Measurements from ENCODE around the gene LRP3.

The LRP3 gene

DNA sequence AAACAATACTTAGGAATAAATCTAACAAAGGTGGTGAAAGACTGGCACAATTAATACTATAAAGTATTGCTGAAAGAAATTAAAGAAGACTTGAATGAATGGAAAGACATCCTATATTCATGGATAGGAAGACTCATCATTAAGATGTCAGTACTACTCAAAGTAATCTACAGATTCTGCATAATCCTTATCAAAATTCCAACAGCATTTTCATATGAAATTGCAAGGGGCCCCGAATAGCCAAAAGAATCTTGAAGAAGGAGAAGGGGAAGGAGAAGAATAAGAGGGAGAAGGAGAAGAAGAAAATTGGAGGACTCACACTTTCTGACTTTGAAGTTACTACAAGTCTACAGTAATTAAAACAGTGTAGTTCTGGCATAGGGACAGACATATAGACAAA is 25.6 kb upstream of the LRP3 start:
- H3K4ac ChIP-seq (ENCODE audit: low read depth in 1 of 2, low read length in 2 of 2) = no peak overlapping the region
- H2BK5ac ChIP-seq (ENCODE audit: low read depth, low read length, poor library complexity, severe bottlenecking) = no peak overlapping the region
- no peak overlapping the region for H3K9ac ChIP-seq (ENCODE audit: low read length)
- no peak overlapping the region for H2BK15ac ChIP-seq (ENCODE audit: low read depth, poor library complexity, severe bottlenecking)
- no peak overlapping the region for H3K23ac ChIP-seq (ENCODE audit: low read length in 2 of 2)
- H2BK12ac ChIP-seq (ENCODE audit: low read length in 2 of 2) = no peak overlapping the region
- peaks cover 13% of the 10 kb centered on the region for H3K4me1 ChIP-seq (ENCODE audit: control insufficient read depth, insufficient read depth, low read depth, low read length)
- no peaks in the 10 kb centered on the region for H3K27me3 ChIP-seq (ENCODE audit: control insufficient read depth in 1 of 2, insufficient read depth in 1 of 2, low read length in 2 of 2)
- no peak overlapping the region for H3K18ac ChIP-seq (ENCODE audit: low read depth in 1 of 2, low read length in 2 of 2)
- H4K8ac ChIP-seq (ENCODE audit: low read length) = no peak overlapping the region
- H3K36me3 ChIP-seq (ENCODE audit: control insufficient read depth in 1 of 2, insufficient read depth in 2 of 2, low read depth in 1 of 2, low read length in 2 of 2) = no peaks in the 10 kb centered on the region
- no peak overlapping the region for H2AK5ac ChIP-seq (ENCODE audit: low read length, severe bottlenecking)
- DNase-seq = no peak
- no peak overlapping the region for H3K14ac ChIP-seq (ENCODE audit: low read length in 2 of 2)
- no peak overlapping the region for H3K4me2 ChIP-seq (ENCODE audit: low read length, poor library complexity, severe bottlenecking)
- peaks cover 1% of the 10 kb centered on the region for H3K79me1 ChIP-seq (replicated peaks; ENCODE audit: low read length, poor library complexity, severe bottlenecking)
- no peak overlapping the region for H3K27ac ChIP-seq (ENCODE audit: low read length, poor library complexity, severe bottlenecking)
- 67% methylated on average over 1 of the region's 1 CpG for WGBS
- no peaks in the 10 kb centered on the region for H3K9me3 ChIP-seq (ENCODE audit: control insufficient read depth, low read length)
- no peak overlapping the region for H3K4me3 ChIP-seq (ENCODE audit: insufficient read depth in 1 of 2, low read depth in 1 of 2, low read length in 2 of 2)
- H2BK120ac ChIP-seq (ENCODE audit: low read depth, low read length) = no peak overlapping the region
- no peak overlapping the region for H2AFZ ChIP-seq (ENCODE audit: low read depth, low read length)
- H4K91ac ChIP-seq (ENCODE audit: low read length) = no peak overlapping the region

- Histone ChIP-seq H4K8ac (ENCODE audit: low read length) (no peak overlapping the region), H3K27ac (ENCODE audit: low read length, poor library complexity, severe bottlenecking) (no peak overlapping the region), H3K4me1 (ENCODE audit: control insufficient read depth, insufficient read depth, low read depth, low read length) (peaks cover 29% of the 10 kb centered on the region), H3K9ac (ENCODE audit: low read length) (no peak overlapping the region), H4K91ac (ENCODE audit: low read length) (no peak overlapping the region), H3K23ac (ENCODE audit: low read length in 2 of 2) (no peak overlapping the region), H3K4me2 (ENCODE audit: low read length, poor library complexity, severe bottlenecking) (no peak overlapping the region), H3K9me3 (ENCODE audit: control insufficient read depth, low read length) (no peaks in the 10 kb centered on the region), H3K27me3 (ENCODE audit: control insufficient read depth in 1 of 2, insufficient read depth in 1 of 2, low read length in 2 of 2) (no peaks in the 10 kb centered on the region), H2BK5ac (ENCODE audit: low read depth, low read length, poor library complexity, severe bottlenecking) (no peak overlapping the region), H2AFZ (ENCODE audit: low read depth, low read length) (no peak overlapping the region), H3K4me3 (ENCODE audit: insufficient read depth in 1 of 2, low read depth in 1 of 2, low read length in 2 of 2) (no peak overlapping the region), H2BK15ac (ENCODE audit: low read depth, poor library complexity, severe bottlenecking) (no peak overlapping the region), H2BK12ac (ENCODE audit: low read length in 2 of 2) (no peak overlapping the region), H3K18ac (ENCODE audit: low read depth in 1 of 2, low read length in 2 of 2) (no peak overlapping the region), H3K79me1 (replicated peaks; ENCODE audit: low read length, poor library complexity, severe bottlenecking) (peaks cover 10% of the 10 kb centered on the region), H3K4ac (ENCODE audit: low read depth in 1 of 2, low read length in 2 of 2) (no peak overlapping the region), H2AK5ac (ENCODE audit: low read length, severe bottlenecking) (no peak overlapping the region), H3K36me3 (ENCODE audit: control insufficient read depth in 1 of 2, insufficient read depth in 2 of 2, low read depth in 1 of 2, low read length in 2 of 2) (no peaks in the 10 kb centered on the region), H3K14ac (ENCODE audit: low read length in 2 of 2) (no peak overlapping the region), H2BK120ac (ENCODE audit: low read depth, low read length) (no peak overlapping the region)
- no peak for DNase-seq
- WGBS = 100% methylated on average over 1 of the region's 1 CpG
Observed at GRCh38 chr19:33171222-33171795, 22.8 kb upstream of the LRP3 start.

DNA sequence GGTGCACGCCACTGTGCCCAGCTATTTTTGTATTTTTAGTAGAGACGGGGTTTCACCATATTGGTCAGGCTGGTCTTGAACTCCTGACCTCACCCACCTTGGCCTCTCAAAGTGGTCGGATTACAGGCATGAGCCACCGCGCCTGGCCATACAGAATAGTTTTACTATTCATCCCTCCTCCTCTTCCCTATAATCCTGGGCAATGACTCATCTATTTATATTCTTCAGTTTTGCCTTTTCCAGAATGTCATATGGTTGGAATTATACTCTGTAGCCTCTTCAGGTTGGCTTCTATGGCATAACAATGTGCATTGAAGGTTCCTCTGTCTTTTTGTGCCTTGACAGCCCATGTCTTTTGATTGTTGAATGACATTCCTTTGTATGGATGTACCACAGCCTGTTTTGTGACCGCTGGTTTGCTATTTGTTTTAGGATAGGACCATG is 22.2 kb upstream of the LRP3 start:
- Histone ChIP-seq H3K23ac (ENCODE audit: low read length in 2 of 2) (no peak overlapping the region), H3K27ac (ENCODE audit: low read length, poor library complexity, severe bottlenecking) (peak overlapping the region; percentile 46), H2BK5ac (ENCODE audit: low read depth, low read length, poor library complexity, severe bottlenecking) (no peak overlapping the region), H3K18ac (ENCODE audit: low read depth in 1 of 2, low read length in 2 of 2) (no peak overlapping the region), H3K14ac (ENCODE audit: low read length in 2 of 2) (no peak overlapping the region), H2BK120ac (ENCODE audit: low read depth, low read length) (no peak overlapping the region), H4K91ac (ENCODE audit: low read length) (no peak overlapping the region), H2BK15ac (ENCODE audit: low read depth, poor library complexity, severe bottlenecking) (no peak overlapping the region), H3K79me1 (replicated peaks; ENCODE audit: low read length, poor library complexity, severe bottlenecking) (peaks cover 11% of the 10 kb centered on the region), H3K4me1 (ENCODE audit: control insufficient read depth, insufficient read depth, low read depth, low read length) (peaks cover 29% of the 10 kb centered on the region), H3K4ac (ENCODE audit: low read depth in 1 of 2, low read length in 2 of 2) (no peak overlapping the region), H4K8ac (ENCODE audit: low read length) (no peak overlapping the region), H2BK12ac (ENCODE audit: low read length in 2 of 2) (no peak overlapping the region), H3K9ac (ENCODE audit: low read length) (no peak overlapping the region), H3K4me2 (ENCODE audit: low read length, poor library complexity, severe bottlenecking) (no peak overlapping the region), H3K36me3 (ENCODE audit: control insufficient read depth in 1 of 2, insufficient read depth in 2 of 2, low read depth in 1 of 2, low read length in 2 of 2) (no peaks in the 10 kb centered on the region), H3K27me3 (ENCODE audit: control insufficient read depth in 1 of 2, insufficient read depth in 1 of 2, low read length in 2 of 2) (no peaks in the 10 kb centered on the region), H2AFZ (ENCODE audit: low read depth, low read length) (no peak overlapping the region), H3K9me3 (ENCODE audit: control insufficient read depth, low read length) (no peaks in the 10 kb centered on the region), H2AK5ac (ENCODE audit: low read length, severe bottlenecking) (no peak overlapping the region), H3K4me3 (ENCODE audit: insufficient read depth in 1 of 2, low read depth in 1 of 2, low read length in 2 of 2) (no peak overlapping the region)
- peak; percentile 48 for DNase-seq
- 68% methylated on average over 6 of the region's 6 CpGs for WGBS

- Histone ChIP-seq H3K4me3 (ENCODE audit: insufficient read depth in 1 of 2, low read depth in 1 of 2, low read length in 2 of 2) (no peak overlapping the region), H4K91ac (ENCODE audit: low read length) (no peak overlapping the region), H3K14ac (ENCODE audit: low read length in 2 of 2) (no peak overlapping the region), H3K4ac (ENCODE audit: low read depth in 1 of 2, low read length in 2 of 2) (no peak overlapping the region), H3K4me1 (ENCODE audit: control insufficient read depth, insufficient read depth, low read depth, low read length) (peaks cover 36% of the 10 kb centered on the region), H3K18ac (ENCODE audit: low read depth in 1 of 2, low read length in 2 of 2) (no peak overlapping the region), H2BK12ac (ENCODE audit: low read length in 2 of 2) (no peak overlapping the region), H3K27ac (ENCODE audit: low read length, poor library complexity, severe bottlenecking) (no peak overlapping the region), H3K9ac (ENCODE audit: low read length) (no peak overlapping the region), H2BK15ac (ENCODE audit: low read depth, poor library complexity, severe bottlenecking) (no peak overlapping the region), H3K9me3 (ENCODE audit: control insufficient read depth, low read length) (no peaks in the 10 kb centered on the region), H3K23ac (ENCODE audit: low read length in 2 of 2) (no peak overlapping the region), H3K4me2 (ENCODE audit: low read length, poor library complexity, severe bottlenecking) (no peak overlapping the region), H3K79me1 (replicated peaks; ENCODE audit: low read length, poor library complexity, severe bottlenecking) (peaks cover 11% of the 10 kb centered on the region), H4K8ac (ENCODE audit: low read length) (no peak overlapping the region), H2AK5ac (ENCODE audit: low read length, severe bottlenecking) (peak overlapping the region; percentile 43), H3K27me3 (ENCODE audit: control insufficient read depth in 1 of 2, insufficient read depth in 1 of 2, low read length in 2 of 2) (no peaks in the 10 kb centered on the region), H2BK120ac (ENCODE audit: low read depth, low read length) (no peak overlapping the region), H3K36me3 (ENCODE audit: control insufficient read depth in 1 of 2, insufficient read depth in 2 of 2, low read depth in 1 of 2, low read length in 2 of 2) (no peaks in the 10 kb centered on the region), H2AFZ (ENCODE audit: low read depth, low read length) (no peak overlapping the region), H2BK5ac (ENCODE audit: low read depth, low read length, poor library complexity, severe bottlenecking) (no peak overlapping the region)
- no peak for DNase-seq
- WGBS = 94% methylated on average over 5 of the region's 5 CpGs
Observed at GRCh38 chr19:33174186-33174585, 19.9 kb upstream of the LRP3 start.

All from mesenchymal stem cell (in vitro differentiated cells and primary cell).